Left ventricle myocardium inferior (tissue), 1 donor: ENCODE measurements around the gene DNAJC16. TPM values are rescaled to one million over a fixed set of nuclear protein-coding genes. Genes with fewer than 3 reads are reported as not detected.
A peak's percentile ranks its signal among the peaks of the same experiment; 100 is the strongest.

ENCODE experiments used
- DNase-seq: peaks from one replicate; pipeline ENCODE4 v3.0.0-alpha.2; 2020
- H3K27ac ChIP-seq: fragments of 200-600 bp; replicated peaks from 2 replicates; pipeline ENCODE4 v1.8.0; 2021
- H3K27me3 ChIP-seq: fragments of 200-600 bp; 2 replicates; pipeline ENCODE4 v1.8.0; 2021; ENCODE audit warnings: low read depth
- H3K36me3 ChIP-seq: fragments of 200-600 bp; 2 replicates; pipeline ENCODE4 v1.8.0; 2021
- H3K4me1 ChIP-seq: fragments of 200-600 bp; 2 replicates; pipeline ENCODE4 v1.8.0; 2021
- H3K4me3 ChIP-seq: fragments of 200-600 bp; 2 replicates; pipeline ENCODE4 v1.8.0; 2021; ENCODE audit warnings: mild to moderate bottlenecking, moderate library complexity
- H3K9me3 ChIP-seq: fragments of 200-600 bp; replicated peaks from 2 replicates; pipeline ENCODE4 v1.8.0; 2021
- intact Hi-C: fragments of 100-400 bp; cut with micrococcal nuclease; formaldehyde crosslinking; loops from one replicate; pipeline ENCODE4 v1.11.0; 2022
- total RNA-seq: library from RNA; stranded (reverse); fragmentation: NEBNext Ultra II Directional; extraction: Animal tissue kit (Norgen Biotek cat#: 25700); gene quantifications from one replicate; pipeline ENCODE4 v1.2.1, GENCODE V29; 2021
- TF ChIP-seq, protein P1 (sequence below): fragments of 200-600 bp; IDR thresholded peaks from 2 replicates; pipeline ENCODE4 v1.8.0; 2021; ENCODE audit warnings: antibody characterized with exemption, mild to moderate bottlenecking, borderline replicate concordance
- donor health status: DM: no; HTN: yes; CAD: no; lungs with severe emphysema.

Gene DNAJC16
- total RNA-seq, 1 donor from 2014 or later, result 16.2 TPM

DNA sequence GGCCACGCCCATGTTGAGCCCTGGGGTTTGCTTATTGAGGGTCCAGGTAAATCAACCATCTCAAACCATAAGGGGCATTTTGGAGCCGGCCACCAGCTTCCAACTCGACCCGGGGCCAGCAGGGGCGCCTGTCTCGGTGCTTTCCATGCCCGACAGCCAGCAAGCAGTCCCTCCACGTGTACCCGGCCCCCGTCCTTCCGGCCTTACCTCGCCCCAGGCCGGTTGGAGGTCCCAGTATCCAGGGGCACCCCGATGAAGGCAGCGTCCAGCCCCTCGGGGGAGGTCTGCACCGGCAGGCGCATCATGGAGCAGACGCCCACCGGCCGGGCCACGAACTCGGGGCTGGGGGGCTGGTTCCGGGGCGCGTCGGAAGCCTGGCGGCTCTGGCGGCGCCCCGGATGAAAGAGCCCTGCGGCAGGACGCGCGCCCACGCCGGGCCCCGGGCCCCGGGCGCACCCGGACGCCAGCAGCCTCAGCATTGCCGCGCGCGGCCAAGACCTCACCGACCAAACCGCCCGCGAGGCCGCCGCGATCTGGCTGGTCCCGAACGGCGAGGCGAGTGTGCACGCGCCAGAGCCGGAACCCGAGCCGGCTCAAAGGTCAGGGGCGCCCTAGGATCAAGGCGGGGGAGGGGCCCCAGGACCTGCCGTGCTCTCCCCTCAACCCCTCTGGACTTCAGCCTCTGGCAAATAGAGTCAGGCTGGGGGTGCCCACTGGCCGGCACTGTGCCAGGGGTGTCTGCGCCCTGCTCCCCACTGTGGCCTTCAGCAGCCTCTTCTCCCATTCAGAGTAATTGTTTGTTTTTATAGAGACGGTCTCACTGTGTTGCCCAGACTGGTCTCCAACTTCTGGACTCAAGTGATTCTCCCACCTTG is 58.1 kb downstream of the DNAJC16 start, which contains the start of gene AGMAT:
Gene AGMAT, minus strand, starts transcription at position 563 of the 875 bp plus-strand sequence. Its CDS starts 84 bp downstream, at position 479.
- DNase-seq, result peak; percentile 19
- intact Hi-C loops, result no loop called here
- TF ChIP-seq, protein P1, sequence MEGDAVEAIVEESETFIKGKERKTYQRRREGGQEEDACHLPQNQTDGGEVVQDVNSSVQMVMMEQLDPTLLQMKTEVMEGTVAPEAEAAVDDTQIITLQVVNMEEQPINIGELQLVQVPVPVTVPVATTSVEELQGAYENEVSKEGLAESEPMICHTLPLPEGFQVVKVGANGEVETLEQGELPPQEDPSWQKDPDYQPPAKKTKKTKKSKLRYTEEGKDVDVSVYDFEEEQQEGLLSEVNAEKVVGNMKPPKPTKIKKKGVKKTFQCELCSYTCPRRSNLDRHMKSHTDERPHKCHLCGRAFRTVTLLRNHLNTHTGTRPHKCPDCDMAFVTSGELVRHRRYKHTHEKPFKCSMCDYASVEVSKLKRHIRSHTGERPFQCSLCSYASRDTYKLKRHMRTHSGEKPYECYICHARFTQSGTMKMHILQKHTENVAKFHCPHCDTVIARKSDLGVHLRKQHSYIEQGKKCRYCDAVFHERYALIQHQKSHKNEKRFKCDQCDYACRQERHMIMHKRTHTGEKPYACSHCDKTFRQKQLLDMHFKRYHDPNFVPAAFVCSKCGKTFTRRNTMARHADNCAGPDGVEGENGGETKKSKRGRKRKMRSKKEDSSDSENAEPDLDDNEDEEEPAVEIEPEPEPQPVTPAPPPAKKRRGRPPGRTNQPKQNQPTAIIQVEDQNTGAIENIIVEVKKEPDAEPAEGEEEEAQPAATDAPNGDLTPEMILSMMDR, result peak; percentile 37

DNA sequence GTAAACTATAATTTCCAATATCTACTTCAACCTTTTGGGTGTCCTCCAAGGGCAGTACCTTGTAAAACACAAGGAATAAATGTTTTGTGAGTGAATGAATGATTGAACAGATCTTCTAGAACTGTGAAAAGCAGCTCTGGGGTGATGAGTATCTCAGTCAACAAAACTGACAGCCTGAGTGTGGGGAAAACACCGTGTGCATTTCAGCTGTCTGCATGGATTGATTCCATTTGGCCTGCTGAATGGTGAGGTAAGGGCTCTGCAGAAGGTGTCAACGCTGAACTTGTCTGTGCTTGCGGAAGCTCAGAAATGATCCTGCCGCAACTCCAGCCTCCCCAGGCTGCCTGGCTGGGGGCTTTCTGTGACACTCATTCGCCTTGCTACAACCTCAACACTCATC is 65.6 kb downstream of the DNAJC16 start:
- peaks cover 8% of the 10 kb centered on the region for H3K4me1 ChIP-seq
- H3K27ac ChIP-seq, result no peak overlapping the region
- no peaks in the 10 kb centered on the region for H3K36me3 ChIP-seq
- TF ChIP-seq, protein P1, result no peak
- no peak for DNase-seq
- H3K9me3 ChIP-seq, result no peaks in the 10 kb centered on the region
- H3K4me3 ChIP-seq, result no peak overlapping the region
- H3K27me3 ChIP-seq, result peaks cover 6% of the 10 kb centered on the region
- intact Hi-C loops, result no loop called here

More for the DNA sequence above, 58.1 kb downstream of the DNAJC16 start, which contains the start of gene AGMAT:
- H3K4me3 ChIP-seq, result peak within 1 kb of the TSS; percentile 65
- no peaks in the 10 kb centered on the region for H3K9me3 ChIP-seq
- no peaks in the 10 kb centered on the region for H3K36me3 ChIP-seq
- H3K27ac ChIP-seq, result no peak within 1 kb of the TSS
- H3K27me3 ChIP-seq, result peaks cover 27% of the 10 kb centered on the region
- peaks cover 15% of the 10 kb centered on the region for H3K4me1 ChIP-seq

DNA sequence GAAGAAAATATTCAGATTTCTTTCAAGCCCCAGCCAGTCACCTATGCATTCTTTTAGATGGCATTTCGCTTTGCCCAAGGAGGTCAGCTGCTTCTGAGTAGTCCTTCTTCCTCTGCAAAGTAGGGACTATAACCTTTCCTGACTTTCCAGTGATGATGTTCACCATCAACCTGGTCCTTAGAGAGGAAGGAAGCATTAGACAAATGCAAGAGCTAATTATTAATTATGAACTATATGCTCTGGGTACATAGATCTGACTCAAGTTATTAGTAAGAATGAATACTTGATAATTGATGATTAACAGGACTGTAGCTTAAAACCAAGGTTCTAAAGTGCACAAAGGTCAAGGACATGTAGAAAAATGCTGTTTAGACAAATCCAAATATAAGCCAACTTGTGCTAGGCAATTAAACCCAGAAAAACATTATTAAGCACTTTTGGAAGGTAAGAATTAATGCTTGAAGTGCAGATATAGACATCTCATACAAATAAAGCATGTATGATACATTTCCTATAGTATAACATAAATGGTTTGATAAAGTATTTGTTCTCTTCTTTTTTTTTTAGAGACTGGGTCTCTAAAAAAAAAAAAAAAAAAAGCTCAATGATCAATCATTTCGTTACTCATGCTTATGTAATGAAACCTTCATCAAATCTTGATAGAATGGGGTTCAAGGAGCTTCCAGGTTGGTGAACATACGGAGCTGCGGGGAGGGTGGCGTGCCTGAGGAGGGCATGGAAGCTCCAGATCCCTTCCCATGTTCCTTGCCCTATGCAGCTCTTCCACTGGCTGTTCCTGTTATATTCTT is 69.4 kb downstream of the DNAJC16 start:
- H3K4me3 ChIP-seq, result no peak overlapping the region
- peaks cover 5% of the 10 kb centered on the region for H3K27me3 ChIP-seq
- TF ChIP-seq, protein P1, result no peak
- no peak overlapping the region for H3K27ac ChIP-seq
- no peaks in the 10 kb centered on the region for H3K36me3 ChIP-seq
- no peak for DNase-seq
- H3K9me3 ChIP-seq, result no peaks in the 10 kb centered on the region
- peaks cover 21% of the 10 kb centered on the region for H3K4me1 ChIP-seq
- intact Hi-C loops, result no loop called here

DNA sequence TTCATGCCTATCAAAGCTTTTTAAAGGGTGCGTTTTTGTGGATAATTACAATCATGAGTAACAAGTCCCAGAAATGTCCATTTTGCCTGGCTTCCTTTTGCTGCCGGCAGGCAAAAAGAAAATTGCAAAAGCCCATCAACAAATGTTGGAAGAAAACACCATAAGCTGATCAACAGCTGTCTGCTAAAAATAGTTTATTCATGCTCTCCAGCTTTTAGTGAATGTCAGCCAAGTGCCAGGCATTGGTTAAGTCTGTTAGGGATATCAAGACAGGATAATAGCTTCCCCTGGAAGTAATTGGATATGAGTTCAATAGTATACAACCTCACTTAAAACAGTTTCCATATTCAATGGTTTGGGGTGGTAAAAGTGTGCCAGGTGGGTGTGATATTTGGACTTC is 71.8 kb downstream of the DNAJC16 start:
- H3K27me3 ChIP-seq, result no peaks in the 10 kb centered on the region
- no peaks in the 10 kb centered on the region for H3K36me3 ChIP-seq
- no peaks in the 10 kb centered on the region for H3K9me3 ChIP-seq
- intact Hi-C loops, result no loop called here
- TF ChIP-seq, protein P1, result no peak
- no peak overlapping the region for H3K4me3 ChIP-seq
- H3K27ac ChIP-seq, result peak overlapping the region; percentile 42
- H3K4me1 ChIP-seq, result peaks cover 42% of the 10 kb centered on the region
- no peak for DNase-seq
